Stimulated activated CD8-positive, alpha-beta memory T cell treated with anti-CD3 and anti-CD28 coated beads, Interleukin-2, amount 100 ng/mL, for 48 hours (primary cell): ENCODE data around the gene CRYBB1.
"Not testable (repeated sequence)": the region's sequence is repeated elsewhere in the genome, so short reads cannot be mapped to it uniquely, and the experiment has no call there.

ENCODE experiments used
- DNase-seq, 2 donors: peaks; one replicate each; pipeline ENCODE4 v3.0.0-alpha.2; 2020; ENCODE audit warnings: low read depth in 2 of 2

The CRYBB1 gene

GRCh38 chr22:26636296-26636695 lies 18.5 kb upstream of the CRYBB1 start:
- DNase-seq: no peak

- DNase-seq: no peak
Observed at GRCh38 chr22:26635117-26635516, 17.3 kb upstream of the CRYBB1 start.

- no peak for DNase-seq
Observed at GRCh38 chr22:26634189-26634588, 16.4 kb upstream of the CRYBB1 start.

- no peak for DNase-seq
Observed at GRCh38 chr22:26632422-26633155, 14.8 kb upstream of the CRYBB1 start.

GRCh38 chr22:26631282-26631681 lies 13.5 kb upstream of the CRYBB1 start:
- no peak for DNase-seq

GRCh38 chr22:26629988-26630761 lies 12.3 kb upstream of the CRYBB1 start:
- DNase-seq: no peak

GRCh38 chr22:26624803-26625202 lies 7.0 kb upstream of the CRYBB1 start:
- no peak for DNase-seq

- DNase-seq: no peak
Observed at GRCh38 chr22:26623984-26624383, 6.2 kb upstream of the CRYBB1 start.

- no peak for DNase-seq
Observed at GRCh38 chr22:26621663-26622062, 3.8 kb upstream of the CRYBB1 start, which contains the start of gene CRYBA4. CRYBA4 (plus strand) TSS chr22:26621963; CDS start chr22:26622597, 634 bp downstream.

- no peak for DNase-seq
Observed at GRCh38 chr22:26620197-26620596, 2.4 kb upstream of the CRYBB1 start.

GRCh38 chr22:26619510-26619909 lies 1.7 kb upstream of the CRYBB1 start:
- DNase-seq: no peak

GRCh38 chr22:26618455-26618854 lies 628 bp upstream of the CRYBB1 start:
- no peak for DNase-seq

- no peak for DNase-seq
Observed at GRCh38 chr22:26616650-26617049, 1.2 kb downstream of the CRYBB1 start.

- no peak for DNase-seq
Observed at GRCh38 chr22:26615830-26616435, 1.9 kb downstream of the CRYBB1 start.

GRCh38 chr22:26615149-26615548 lies 2.7 kb downstream of the CRYBB1 start:
- DNase-seq: no peak

GRCh38 chr22:26614322-26614721 lies 3.5 kb downstream of the CRYBB1 start:
- no peak for DNase-seq

- DNase-seq: not testable (repeated sequence)
Observed at GRCh38 chr22:26613753-26614152, 4.1 kb downstream of the CRYBB1 start.

- no peak for DNase-seq
Observed at GRCh38 chr22:26612652-26613051, 5.2 kb downstream of the CRYBB1 start.

- DNase-seq: no peak
Observed at GRCh38 chr22:26610996-26611395, 6.8 kb downstream of the CRYBB1 start.

GRCh38 chr22:26610072-26610958 lies 7.5 kb downstream of the CRYBB1 start:
- peak; percentile 37 to 42 for DNase-seq

- no peak for DNase-seq
Observed at GRCh38 chr22:26609287-26609686, 8.5 kb downstream of the CRYBB1 start.

GRCh38 chr22:26608129-26608528 lies 9.7 kb downstream of the CRYBB1 start:
- DNase-seq: no peak
